Right atrium auricular region (tissue), 2 donors: ENCODE results near the gene CTXND1. TPM values are rescaled to one million over a fixed set of nuclear protein-coding genes. Genes with fewer than 3 reads are reported as not detected.

ENCODE experiments used
- DNase-seq: peaks from one replicate; pipeline ENCODE4 v3.0.0-alpha.2; 2019; ENCODE audit warnings: low spot score
- H3K27ac ChIP-seq, 2 donors: fragments of 200-600 bp; sonication (generic); 1 replicate in 1 of 2; 2 replicates in 1 of 2; pipeline ENCODE4 v1.5.1; 2016 to 2019
- H3K27me3 ChIP-seq, 2 donors: fragments of 200-600 bp; sonication (generic); one replicate each; pipeline versions ENCODE4 v1.5.1 to v1.6.0; 2017 to 2019
- H3K36me3 ChIP-seq: fragments of 200-600 bp; sonication (generic); one replicate; pipeline ENCODE4 v1.5.1; 2016
- H3K4me1 ChIP-seq, 2 donors: fragments of 200-600 bp; sonication (generic); one replicate each; pipeline versions ENCODE4 v1.5.1 to v1.6.0; 2017 to 2019
- H3K4me3 ChIP-seq, 2 donors: fragments of 200-600 bp; sonication (generic); 1 replicate in 1 of 2; 2 replicates in 1 of 2; pipeline ENCODE4 v1.5.1; 2017 to 2019; ENCODE audit warnings: mild to moderate bottlenecking in 1 of 2, moderate library complexity in 1 of 2
- H3K9me3 ChIP-seq, 2 donors: fragments of 200-600 bp; sonication (generic); one replicate each; pipeline ENCODE4 v1.5.1; 2019
- total RNA-seq, 2 donors: library from RNA; depleted of rRNA; stranded (reverse); fragments of >200 nt; gene quantifications; one replicate each; pipeline ENCODE4 v1.1.0, GENCODE V29; 2016
- TF ChIP-seq, protein P1 (sequence below), 2 donors: fragments of 200-600 bp; sonication (generic); IDR thresholded peaks; one replicate each; pipeline ENCODE4 v1.5.1; 2019; ENCODE audit warnings: antibody characterized with exemption in 2 of 2

Gene CTXND1
- total RNA-seq, 2 donors from 2014 or later, result 0.22 to 0.59 TPM

GRCh38 chr15:80274996-80275395, 23.0 kb upstream of the CTXND1 start:
- H3K9me3 ChIP-seq, result no peaks in the 10 kb centered on the region
- no peaks in the 10 kb centered on the region for H3K36me3 ChIP-seq
- H3K27ac ChIP-seq, result no peak overlapping the region
- H3K4me3 ChIP-seq, result no peak overlapping the region
- TF ChIP-seq, protein P1, sequence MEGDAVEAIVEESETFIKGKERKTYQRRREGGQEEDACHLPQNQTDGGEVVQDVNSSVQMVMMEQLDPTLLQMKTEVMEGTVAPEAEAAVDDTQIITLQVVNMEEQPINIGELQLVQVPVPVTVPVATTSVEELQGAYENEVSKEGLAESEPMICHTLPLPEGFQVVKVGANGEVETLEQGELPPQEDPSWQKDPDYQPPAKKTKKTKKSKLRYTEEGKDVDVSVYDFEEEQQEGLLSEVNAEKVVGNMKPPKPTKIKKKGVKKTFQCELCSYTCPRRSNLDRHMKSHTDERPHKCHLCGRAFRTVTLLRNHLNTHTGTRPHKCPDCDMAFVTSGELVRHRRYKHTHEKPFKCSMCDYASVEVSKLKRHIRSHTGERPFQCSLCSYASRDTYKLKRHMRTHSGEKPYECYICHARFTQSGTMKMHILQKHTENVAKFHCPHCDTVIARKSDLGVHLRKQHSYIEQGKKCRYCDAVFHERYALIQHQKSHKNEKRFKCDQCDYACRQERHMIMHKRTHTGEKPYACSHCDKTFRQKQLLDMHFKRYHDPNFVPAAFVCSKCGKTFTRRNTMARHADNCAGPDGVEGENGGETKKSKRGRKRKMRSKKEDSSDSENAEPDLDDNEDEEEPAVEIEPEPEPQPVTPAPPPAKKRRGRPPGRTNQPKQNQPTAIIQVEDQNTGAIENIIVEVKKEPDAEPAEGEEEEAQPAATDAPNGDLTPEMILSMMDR (IDR thresholded peaks at IDR 0.05), result no peak
- no peaks in the 10 kb centered on the region for H3K27me3 ChIP-seq
- DNase-seq, result no peak
- no peaks in the 10 kb centered on the region for H3K4me1 ChIP-seq

DNA sequence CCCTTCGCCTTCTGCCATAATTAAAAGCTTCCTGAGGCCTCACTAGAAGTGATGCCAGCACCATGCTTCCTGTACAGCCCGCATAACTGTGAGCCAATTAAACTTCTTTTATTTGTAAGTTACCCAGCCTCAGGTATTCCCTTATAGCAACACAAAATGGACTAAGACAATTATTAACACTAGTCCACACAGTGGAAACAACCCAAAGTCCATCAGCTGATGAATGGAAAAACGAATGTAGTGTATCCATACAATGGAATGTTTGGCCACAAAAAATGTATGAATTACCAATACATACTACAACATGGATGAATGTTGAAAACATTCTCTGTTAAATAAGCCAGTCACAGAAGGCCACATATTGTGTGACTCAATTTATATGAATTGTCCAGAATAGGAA, 22.5 kb upstream of the CTXND1 start:
- Histone ChIP-seq H3K36me3 (no peaks in the 10 kb centered on the region), H3K4me3 (no peak overlapping the region), H3K27me3 (no peaks in the 10 kb centered on the region), H3K27ac (no peak overlapping the region), H3K9me3 (no peaks in the 10 kb centered on the region), H3K4me1 (no peaks in the 10 kb centered on the region)
- no peak for DNase-seq
- TF ChIP-seq, protein P1 (IDR thresholded peaks at IDR 0.05), result no peak

DNA sequence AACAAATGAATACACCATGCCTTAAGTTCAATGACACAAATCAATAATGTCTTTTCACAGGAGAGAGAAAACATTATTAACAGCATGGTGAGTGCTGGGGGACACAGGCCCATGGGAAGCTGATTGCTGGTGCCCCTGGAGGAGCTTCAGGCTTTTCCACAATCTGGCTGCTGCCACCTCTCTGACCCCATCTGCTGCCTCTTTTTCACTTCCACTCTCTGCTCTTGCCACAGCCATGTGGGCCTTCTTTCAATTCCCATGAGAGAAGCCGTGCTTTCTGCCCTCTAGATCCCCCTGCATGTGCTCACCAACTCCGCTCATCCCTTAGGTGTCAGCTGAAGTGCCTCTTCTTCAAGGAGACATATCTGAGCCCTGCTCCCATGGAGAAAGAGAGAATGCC, 21.0 kb upstream of the CTXND1 start:
- Histone ChIP-seq H3K4me3 (no peak overlapping the region), H3K4me1 (no peaks in the 10 kb centered on the region), H3K9me3 (no peaks in the 10 kb centered on the region), H3K27me3 (no peaks in the 10 kb centered on the region), H3K27ac (no peak overlapping the region), H3K36me3 (no peaks in the 10 kb centered on the region)
- peak; percentile 21 for DNase-seq
- TF ChIP-seq, protein P1 (IDR thresholded peaks at IDR 0.05), result no peak

- no peaks in the 10 kb centered on the region for H3K27me3 ChIP-seq
- H3K4me1 ChIP-seq, result no peaks in the 10 kb centered on the region
- H3K9me3 ChIP-seq, result no peaks in the 10 kb centered on the region
- no peak overlapping the region for H3K4me3 ChIP-seq
- DNase-seq, result peak; percentile 50
- H3K27ac ChIP-seq, result no peak overlapping the region
- H3K36me3 ChIP-seq, result no peaks in the 10 kb centered on the region
- TF ChIP-seq, protein P1 (IDR thresholded peaks at IDR 0.05), result no peak
Measured at GRCh38 chr15:80270472-80270871, 18.5 kb upstream of the CTXND1 start.

GRCh38 chr15:80268101-80268500, 16.1 kb upstream of the CTXND1 start:
- TF ChIP-seq, protein P1 (IDR thresholded peaks at IDR 0.05), result no peak
- Histone ChIP-seq H3K4me1 (no peaks in the 10 kb centered on the region), H3K4me3 (no peak overlapping the region), H3K27me3 (no peaks in the 10 kb centered on the region), H3K9me3 (no peaks in the 10 kb centered on the region), H3K36me3 (no peaks in the 10 kb centered on the region), H3K27ac (no peak overlapping the region)
- DNase-seq, result peak; percentile 42

DNA sequence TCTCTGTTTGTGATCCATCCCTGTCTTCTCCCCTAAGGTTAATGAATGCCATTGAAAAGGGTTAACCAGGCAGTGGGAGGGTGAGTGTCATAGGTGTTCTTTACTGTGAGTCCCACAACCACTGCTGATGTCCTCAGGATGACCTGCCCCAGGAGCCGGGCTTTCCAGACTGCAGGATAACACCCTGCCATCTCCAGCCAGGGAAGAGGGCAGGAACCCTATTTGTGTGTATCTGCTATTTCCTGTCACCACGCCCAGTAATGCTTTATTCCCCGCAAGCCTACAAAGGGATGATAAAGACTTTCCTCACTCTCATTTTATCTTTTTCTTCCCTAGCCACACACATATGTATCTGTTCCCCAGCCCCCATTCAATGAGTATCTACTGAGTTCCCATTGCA, 15.6 kb upstream of the CTXND1 start:
- Histone ChIP-seq H3K27me3 (no peaks in the 10 kb centered on the region), H3K4me3 (no peak overlapping the region), H3K9me3 (no peaks in the 10 kb centered on the region), H3K36me3 (no peaks in the 10 kb centered on the region), H3K27ac (no peak overlapping the region), H3K4me1 (no peaks in the 10 kb centered on the region)
- DNase-seq, result peak; percentile 11
- TF ChIP-seq, protein P1 (IDR thresholded peaks at IDR 0.05), result no peak
